SK-N-SH treated with all-trans-retinoic acid at 6 μM for 48 hours (cell line): ENCODE data around the gene CDKN2AIP.

Experiments used
- ATAC-seq: fragments of 200-7000 bp; cut with Tn5 transposase; 3 replicates; pipeline ENCODE4 v1.9.1; 2020; ENCODE audit warnings: mild to moderate bottlenecking, moderate library complexity
- ARNTL ChIP-seq: fragments of 450-650 bp; formaldehyde crosslinking; IDR thresholded peaks from 2 replicates; pipeline ENCODE4 v1.5.0; 2020; ENCODE audit warnings: low read depth, mild to moderate bottlenecking, moderate library complexity, borderline replicate concordance
- BACH2 ChIP-seq: fragments of 250-450 bp; sonication (Bioruptor Pico); IDR thresholded peaks from 2 replicates; pipeline ENCODE4 v1.9.0; 2021; ENCODE audit warnings: mild to moderate bottlenecking, borderline replicate concordance
- CREB5 ChIP-seq: fragments of 250-450 bp; sonication (Bioruptor Pico); IDR thresholded peaks from 2 replicates; pipeline ENCODE4 v1.5.1; 2020; ENCODE audit warnings: low read depth, mild to moderate bottlenecking, moderate library complexity
- CSDC2 ChIP-seq: fragments of 250-450 bp; sonication (Bioruptor Pico); IDR thresholded peaks from 2 replicates; pipeline ENCODE4 v1.5.0; 2020; ENCODE audit warnings: mild to moderate bottlenecking, moderate library complexity
- CSRNP3 ChIP-seq: fragments of 250-450 bp; sonication (Bioruptor Pico); IDR thresholded peaks from 2 replicates; pipeline ENCODE4 v1.5.1; 2021; ENCODE audit warnings: mild to moderate bottlenecking, moderate library complexity
- ESRRG ChIP-seq: fragments of 250-450 bp; sonication (Bioruptor Pico); IDR thresholded peaks from 2 replicates; pipeline ENCODE4 v1.6.1; 2021; ENCODE audit warnings: mild to moderate bottlenecking
- GLIS3 ChIP-seq: fragments of 250-450 bp; sonication (Bioruptor Pico); IDR thresholded peaks from 2 replicates; pipeline ENCODE4 v1.5.0; 2020; ENCODE audit warnings: mild to moderate bottlenecking, moderate library complexity
- ISL1 ChIP-seq: fragments of 250-450 bp; sonication (Bioruptor Pico); IDR thresholded peaks from 2 replicates; pipeline ENCODE4 v2.1.2; 2022; ENCODE audit warnings: mild to moderate bottlenecking, moderate library complexity
- OSR1 ChIP-seq: fragments of 250-450 bp; sonication (Bioruptor Pico); IDR thresholded peaks from 2 replicates; pipeline ENCODE4 v1.8.0; 2022; ENCODE audit warnings: moderate library complexity, mild to moderate bottlenecking, inconsistent platforms
- POU6F1 ChIP-seq: fragments of 250-450 bp; sonication (Bioruptor Pico); IDR thresholded peaks from 2 replicates; pipeline ENCODE4 v1.8.0; 2021; ENCODE audit warnings: low read depth, mild to moderate bottlenecking, moderate library complexity, borderline replicate concordance
- PPARA ChIP-seq: fragments of 250-450 bp; sonication (Bioruptor Pico); IDR thresholded peaks from 2 replicates; pipeline ENCODE4 v1.5.0; 2020; ENCODE audit warnings: mild to moderate bottlenecking, borderline replicate concordance
- RARB ChIP-seq: fragments of 250-450 bp; sonication (Bioruptor Pico); IDR thresholded peaks from 2 replicates; pipeline ENCODE4 v1.8.0; 2021; ENCODE audit warnings: mild to moderate bottlenecking, moderate library complexity
- SNAI2 ChIP-seq: fragments of 250-450 bp; sonication (Bioruptor Pico); IDR thresholded peaks from 2 replicates; pipeline ENCODE4 v1.5.0; 2020; ENCODE audit warnings: mild to moderate bottlenecking, moderate library complexity
- TCF4 ChIP-seq: fragments of 250-450 bp; sonication (Bioruptor Pico); IDR thresholded peaks from 2 replicates; pipeline ENCODE4 v1.8.0; 2021; ENCODE audit warnings: mild to moderate bottlenecking, moderate library complexity, borderline replicate concordance
- TOX ChIP-seq: fragments of 250-450 bp; sonication (Bioruptor Pico); IDR thresholded peaks from 2 replicates; pipeline ENCODE4 v1.8.0; 2021; ENCODE audit warnings: mild to moderate bottlenecking, moderate library complexity, borderline replicate concordance
- TSHZ2 ChIP-seq: fragments of 250-450 bp; sonication (Bioruptor Pico); IDR thresholded peaks from 2 replicates; pipeline ENCODE4 v1.5.0; 2020; ENCODE audit warnings: mild to moderate bottlenecking, moderate library complexity
- ZC3H10 ChIP-seq: fragments of 250-450 bp; sonication (Bioruptor Pico); IDR thresholded peaks from 2 replicates; pipeline ENCODE4 v1.5.1; 2021; ENCODE audit warnings: mild to moderate bottlenecking, moderate library complexity
- ZFP3 ChIP-seq: fragments of 250-450 bp; sonication (Bioruptor Pico); IDR thresholded peaks from 2 replicates; pipeline ENCODE4 v1.5.0; 2020; ENCODE audit warnings: mild to moderate bottlenecking, moderate library complexity
- ZFP30 ChIP-seq: fragments of 450-650 bp; formaldehyde crosslinking; IDR thresholded peaks from 2 replicates; pipeline ENCODE4 v1.5.0; 2022; ENCODE audit warnings: mild to moderate bottlenecking, moderate library complexity
- ZNF565 ChIP-seq: fragments of 450-650 bp; formaldehyde crosslinking; conservative IDR thresholded peaks from 2 replicates; pipeline ENCODE4 v1.5.0; 2020; ENCODE audit warnings: low read depth, mild to moderate bottlenecking, moderate library complexity
- ZNF8 ChIP-seq: fragments of 450-650 bp; formaldehyde crosslinking; IDR thresholded peaks from 2 replicates; pipeline ENCODE4 v1.5.0; 2020; ENCODE audit warnings: mild to moderate bottlenecking, moderate library complexity

The CDKN2AIP gene

GRCh38 chr4:183403486-183403885 lies 41.0 kb upstream of the CDKN2AIP start:
- TF ChIP-seq ZNF8 (CRISPR knock-in tag): no peak
- ATAC-seq: no peak

DNA sequence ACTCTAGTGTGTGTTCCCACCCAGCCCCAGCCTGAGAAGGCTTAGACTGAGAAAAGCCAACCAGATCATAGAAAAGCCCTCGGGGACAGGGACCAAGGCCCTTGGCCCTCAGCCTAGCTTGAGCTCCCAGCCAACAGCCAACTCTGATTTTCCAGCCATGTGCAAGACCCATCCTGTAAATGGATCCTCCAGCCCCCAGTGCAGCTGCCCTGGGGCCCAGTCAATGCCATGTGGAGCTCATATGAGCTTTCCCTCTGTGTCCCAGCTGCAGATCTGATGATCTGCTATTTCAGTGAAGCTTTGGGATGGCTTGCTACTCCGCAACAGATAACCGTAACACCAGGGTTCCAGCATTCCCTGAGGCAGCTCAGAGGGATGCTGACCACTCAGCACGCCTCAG lies 40.5 kb upstream of the CDKN2AIP start:
- no peak for ATAC-seq
- TF ChIP-seq POU6F1 (CRISPR knock-in tag): no peak
- TF ChIP-seq TOX (CRISPR knock-in tag): no peak
- no peak for TF ChIP-seq TCF4 (CRISPR knock-in tag)
- TF ChIP-seq ESRRG (CRISPR knock-in tag): no peak
- no peak for TF ChIP-seq ZC3H10
- TF ChIP-seq CREB5: no peak
- no peak for TF ChIP-seq GLIS3 (CRISPR knock-in tag)

- no peak for ATAC-seq
- no peak for TF ChIP-seq CSDC2
- TF ChIP-seq ZFP3: no peak
- TF ChIP-seq ISL1 (CRISPR knock-in tag): no peak
- TF ChIP-seq ZNF8 (CRISPR knock-in tag): no peak
- TF ChIP-seq POU6F1 (CRISPR knock-in tag): no peak
- no peak for TF ChIP-seq RARB (CRISPR knock-in tag)
- no peak for TF ChIP-seq OSR1 (CRISPR knock-in tag)
- no peak for TF ChIP-seq SNAI2 (CRISPR knock-in tag)
- TF ChIP-seq CSRNP3 (CRISPR knock-in tag): no peak
- no peak for TF ChIP-seq BACH2 (CRISPR knock-in tag)
- TF ChIP-seq ARNTL (CRISPR knock-in tag): no peak
- TF ChIP-seq ZFP30 (CRISPR knock-in tag): no peak
- no peak for TF ChIP-seq ZNF565 (CRISPR knock-in tag)
- TF ChIP-seq ZC3H10: no peak
- TF ChIP-seq PPARA (CRISPR knock-in tag): no peak
- TF ChIP-seq TCF4 (CRISPR knock-in tag): no peak
- TF ChIP-seq GLIS3 (CRISPR knock-in tag): no peak
- no peak for TF ChIP-seq ESRRG (CRISPR knock-in tag)
- TF ChIP-seq TSHZ2: no peak
Measured at GRCh38 chr4:183405303-183405702, 39.1 kb upstream of the CDKN2AIP start.

- peak; percentile 96 for ATAC-seq
- TF ChIP-seq CSRNP3 (CRISPR knock-in tag) (no peak), CREB5 (no peak), GLIS3 (CRISPR knock-in tag) (no peak), TSHZ2 (0 out of 2 replicates have a peak, but pooled peaks have one; percentile 11), BACH2 (CRISPR knock-in tag) (no peak)
Measured at GRCh38 chr4:183407128-183407585, 37.3 kb upstream of the CDKN2AIP start.
